ENCODE measurements around the gene TGM5. TPM values are rescaled to one million over a fixed set of nuclear protein-coding genes. Genes with fewer than 3 reads are reported as not detected.
"Not testable (repeated sequence)": the region's sequence is repeated elsewhere in the genome, so short reads cannot be mapped to it uniquely, and the experiment has no call there.

Gene TGM5
- not detected in 2 replicates for total RNA-seq (2014; rRNA removed; shearing (Covaris generic))

- no peaks in the 10 kb centered on the region for H3K36me3 ChIP-seq (replicated peaks; ENCODE audit: control insufficient read depth, insufficient read depth, low read length)
- no peak for DNase-seq
- H3K4me3 ChIP-seq (ENCODE audit: insufficient read depth, low read depth, low read length): no peak within 1 kb of the TSS
- H3K27me3 ChIP-seq (ENCODE audit: control insufficient read depth, insufficient read depth, low read length): no peaks in the 10 kb centered on the region
Measured at GRCh38 chr15:43266834-43267233, at the start of gene TGM5. Gene TGM5, minus strand, starts transcription at chr15:43266928. Its CDS starts 79 bp downstream, at chr15:43266849.

GRCh38 chr15:43314171-43314570 lies 47.4 kb upstream of the TGM5 start:
- DNase-seq: no peak
- no peak overlapping the region for H3K4me3 ChIP-seq (ENCODE audit: insufficient read depth, low read depth, low read length)
- no peaks in the 10 kb centered on the region; the same call in 1 of the 2 replicates for H3K27me3 ChIP-seq (ENCODE audit: control insufficient read depth, insufficient read depth, low read length)
- no peaks in the 10 kb centered on the region for H3K36me3 ChIP-seq (replicated peaks; ENCODE audit: control insufficient read depth, insufficient read depth, low read length)

GRCh38 chr15:43312378-43312777 lies 45.6 kb upstream of the TGM5 start:
- Histone ChIP-seq H3K36me3 (replicated peaks; ENCODE audit: control insufficient read depth, insufficient read depth, low read length) (no peaks in the 10 kb centered on the region), H3K4me3 (ENCODE audit: insufficient read depth, low read depth, low read length) (no peak overlapping the region), H3K27me3 (ENCODE audit: control insufficient read depth, insufficient read depth, low read length) (no peaks in the 10 kb centered on the region; the same call in 1 of the 2 replicates)
- no peak for DNase-seq

GRCh38 chr15:43302205-43302817 lies 35.6 kb upstream of the TGM5 start, which contains the start of gene TGM7:
Gene TGM7, minus strand, starts transcription at chr15:43302255.
- Histone ChIP-seq H3K27me3 (ENCODE audit: control insufficient read depth, insufficient read depth, low read length) (no peaks in the 10 kb centered on the region), H3K4me3 (ENCODE audit: insufficient read depth, low read depth, low read length) (no peak within 1 kb of the TSS)
- no peak for DNase-seq

GRCh38 chr15:43299884-43300283 lies 33.2 kb upstream of the TGM5 start:
- H3K4me3 ChIP-seq (ENCODE audit: insufficient read depth, low read depth, low read length): no peak overlapping the region
- no peak for DNase-seq
- no peaks in the 10 kb centered on the region for H3K27me3 ChIP-seq (ENCODE audit: control insufficient read depth, insufficient read depth, low read length)
- no peaks in the 10 kb centered on the region for H3K36me3 ChIP-seq (replicated peaks; ENCODE audit: control insufficient read depth, insufficient read depth, low read length)

More at GRCh38 chr15:43302205-43302817, 35.6 kb upstream of the TGM5 start, which contains the start of gene TGM7:
- no peaks in the 10 kb centered on the region for H3K36me3 ChIP-seq (replicated peaks; ENCODE audit: control insufficient read depth, insufficient read depth, low read length)

DNA sequence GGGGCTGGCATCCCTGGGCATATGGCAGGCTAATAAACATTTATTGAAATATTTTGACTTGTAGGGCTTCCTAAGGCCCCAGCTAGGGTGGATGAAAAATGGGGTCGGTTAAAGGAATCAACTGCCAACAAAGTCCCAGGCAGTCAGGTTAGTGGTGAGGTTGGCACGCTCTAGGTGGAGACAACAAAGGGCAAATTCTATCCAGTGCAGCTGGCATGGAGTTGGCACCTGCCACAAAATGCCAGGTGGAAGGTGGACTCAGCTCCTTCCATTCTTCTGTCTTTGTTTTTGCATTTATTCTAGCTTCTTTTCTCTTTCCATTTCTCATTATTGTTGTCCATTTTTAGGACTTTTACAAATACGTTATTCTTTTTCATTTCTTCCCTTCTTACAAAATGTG lies 32.7 kb upstream of the TGM5 start:
- Histone ChIP-seq H3K4me3 (ENCODE audit: insufficient read depth, low read depth, low read length) (no peak overlapping the region), H3K27me3 (ENCODE audit: control insufficient read depth, insufficient read depth, low read length) (no peaks in the 10 kb centered on the region), H3K36me3 (replicated peaks; ENCODE audit: control insufficient read depth, insufficient read depth, low read length) (no peaks in the 10 kb centered on the region)
- DNase-seq: no peak

DNA sequence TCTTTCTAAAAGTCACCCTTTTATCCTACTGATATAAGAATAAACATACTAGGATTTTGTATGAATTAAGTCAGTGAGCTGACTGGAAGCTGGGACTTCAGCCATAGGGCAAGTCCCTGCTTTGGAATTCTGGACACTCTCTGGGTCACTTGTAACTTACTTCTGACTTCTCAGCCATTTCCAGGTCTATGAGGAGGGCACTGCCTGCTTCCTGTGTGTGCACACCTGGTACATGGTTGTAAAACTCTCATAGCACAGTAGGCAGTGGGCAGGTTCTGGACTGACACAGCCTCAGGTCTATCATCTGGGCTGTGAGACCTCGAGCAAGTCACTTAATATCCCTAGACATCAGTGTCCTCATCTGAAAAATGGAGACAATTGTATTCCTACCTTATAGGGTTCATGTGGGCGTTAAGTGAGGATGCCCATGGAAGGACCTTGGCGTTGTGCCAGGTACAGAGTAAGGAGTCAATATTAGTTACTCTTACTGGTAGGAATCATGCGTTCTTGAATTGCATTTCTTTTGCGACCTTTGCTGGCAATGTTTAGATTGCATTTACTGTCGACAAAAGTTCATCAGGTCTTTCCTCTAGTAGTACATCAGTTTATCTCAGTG lies 27.5 kb upstream of the TGM5 start:
- Histone ChIP-seq H3K4me3 (ENCODE audit: insufficient read depth, low read depth, low read length) (no peak overlapping the region), H3K36me3 (replicated peaks; ENCODE audit: control insufficient read depth, insufficient read depth, low read length) (no peaks in the 10 kb centered on the region), H3K27me3 (ENCODE audit: control insufficient read depth, insufficient read depth, low read length) (no peaks in the 10 kb centered on the region)
- DNase-seq: no peak

DNA sequence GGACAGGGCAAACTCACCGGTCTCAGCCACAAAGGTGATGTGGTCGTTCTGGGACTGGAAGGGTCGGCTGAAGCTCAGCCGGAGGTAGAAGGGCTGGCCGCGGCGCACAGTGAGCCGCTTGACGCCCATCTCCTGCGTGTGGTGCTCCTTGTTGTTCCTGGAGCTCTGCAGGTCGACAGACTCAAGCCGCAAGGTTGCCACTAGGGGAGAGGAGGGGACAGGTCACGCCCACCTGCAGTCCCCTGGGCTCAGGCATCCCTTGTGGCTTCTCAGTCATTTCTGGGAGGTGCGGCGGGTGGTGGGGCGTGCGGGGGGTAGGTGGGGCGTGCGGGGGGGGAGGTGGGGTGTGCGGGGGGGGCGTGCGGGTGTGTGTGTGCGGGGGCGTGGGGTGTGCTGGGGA lies 26.7 kb upstream of the TGM5 start:
- Histone ChIP-seq H3K27me3 (ENCODE audit: control insufficient read depth, insufficient read depth, low read length) (no peaks in the 10 kb centered on the region), H3K4me3 (ENCODE audit: insufficient read depth, low read depth, low read length) (peak overlapping the region; percentile 10; the same call in 1 of the 2 replicates), H3K36me3 (replicated peaks; ENCODE audit: control insufficient read depth, insufficient read depth, low read length) (no peaks in the 10 kb centered on the region)
- DNase-seq: peak; percentile 92

- Histone ChIP-seq H3K36me3 (replicated peaks; ENCODE audit: control insufficient read depth, insufficient read depth, low read length) (no peaks in the 10 kb centered on the region), H3K4me3 (ENCODE audit: insufficient read depth, low read depth, low read length) (no peak overlapping the region), H3K27me3 (ENCODE audit: control insufficient read depth, insufficient read depth, low read length) (no peaks in the 10 kb centered on the region; the same call in 1 of the 2 replicates)
- no peak for DNase-seq
Measured at GRCh38 chr15:43292375-43293078, 25.8 kb upstream of the TGM5 start.

DNA sequence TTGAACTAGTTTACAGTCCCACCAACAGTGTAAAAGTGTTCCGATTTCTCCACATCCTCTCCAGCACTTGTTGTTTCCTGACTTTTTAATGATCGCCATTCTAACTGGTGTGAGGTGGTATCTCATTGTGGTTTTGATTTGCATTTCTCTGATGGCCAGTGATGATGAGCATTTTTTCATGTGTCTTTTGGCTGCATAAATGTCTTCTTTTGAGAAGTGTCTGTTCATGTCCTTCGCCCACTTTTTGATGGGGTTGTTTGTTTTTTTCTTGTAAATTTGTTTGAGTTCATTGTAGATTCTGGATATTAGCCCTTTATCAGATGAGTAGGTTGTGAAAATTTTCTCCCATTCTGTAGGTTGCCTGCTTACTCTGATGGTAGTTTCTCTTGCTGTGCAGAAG lies 22.9 kb upstream of the TGM5 start:
- not testable (repeated sequence) for H3K36me3 ChIP-seq (replicated peaks; ENCODE audit: control insufficient read depth, insufficient read depth, low read length); H3K27me3 ChIP-seq (ENCODE audit: control insufficient read depth, insufficient read depth, low read length); DNase-seq; H3K4me3 ChIP-seq (ENCODE audit: insufficient read depth, low read depth, low read length)

- no peak overlapping the region for H3K4me3 ChIP-seq (ENCODE audit: insufficient read depth, low read depth, low read length)
- H3K27me3 ChIP-seq (ENCODE audit: control insufficient read depth, insufficient read depth, low read length): no peaks in the 10 kb centered on the region; the same call in 1 of the 2 replicates
- H3K36me3 ChIP-seq (replicated peaks; ENCODE audit: control insufficient read depth, insufficient read depth, low read length): no peaks in the 10 kb centered on the region
- no peak for DNase-seq
Measured at GRCh38 chr15:43287254-43287653, 20.5 kb upstream of the TGM5 start.

- Histone ChIP-seq H3K36me3 (replicated peaks; ENCODE audit: control insufficient read depth, insufficient read depth, low read length) (no peaks in the 10 kb centered on the region), H3K27me3 (ENCODE audit: control insufficient read depth, insufficient read depth, low read length) (no peaks in the 10 kb centered on the region; the same call in 1 of the 2 replicates), H3K4me3 (ENCODE audit: insufficient read depth, low read depth, low read length) (no peak overlapping the region)
- DNase-seq: no peak
Measured at GRCh38 chr15:43286074-43286473, 19.3 kb upstream of the TGM5 start.

DNA sequence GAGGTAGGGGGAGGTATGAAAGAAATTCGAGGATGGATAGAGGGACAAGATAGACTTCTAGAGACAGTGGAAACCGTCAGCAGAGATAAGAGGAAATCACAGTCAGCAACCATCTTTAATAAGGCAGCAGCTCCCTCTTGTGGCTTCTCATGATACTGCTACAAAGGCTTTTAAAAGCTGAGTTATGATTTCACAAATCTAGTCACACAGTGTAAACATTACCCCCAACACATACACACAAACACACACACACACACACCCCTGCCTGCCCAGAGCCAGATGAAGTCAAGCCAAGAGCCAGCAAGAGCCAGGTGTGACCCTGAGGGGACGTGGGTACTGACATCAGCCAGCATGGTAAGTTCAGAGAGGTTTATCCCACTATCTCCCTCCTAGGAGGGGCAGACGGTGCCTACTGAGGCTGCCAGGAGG lies 18.9 kb upstream of the TGM5 start:
- DNase-seq: peak; percentile 83
- Histone ChIP-seq H3K36me3 (replicated peaks; ENCODE audit: control insufficient read depth, insufficient read depth, low read length) (no peaks in the 10 kb centered on the region), H3K27me3 (ENCODE audit: control insufficient read depth, insufficient read depth, low read length) (no peaks in the 10 kb centered on the region; the same call in 1 of the 2 replicates), H3K4me3 (ENCODE audit: insufficient read depth, low read depth, low read length) (no peak overlapping the region)

DNA sequence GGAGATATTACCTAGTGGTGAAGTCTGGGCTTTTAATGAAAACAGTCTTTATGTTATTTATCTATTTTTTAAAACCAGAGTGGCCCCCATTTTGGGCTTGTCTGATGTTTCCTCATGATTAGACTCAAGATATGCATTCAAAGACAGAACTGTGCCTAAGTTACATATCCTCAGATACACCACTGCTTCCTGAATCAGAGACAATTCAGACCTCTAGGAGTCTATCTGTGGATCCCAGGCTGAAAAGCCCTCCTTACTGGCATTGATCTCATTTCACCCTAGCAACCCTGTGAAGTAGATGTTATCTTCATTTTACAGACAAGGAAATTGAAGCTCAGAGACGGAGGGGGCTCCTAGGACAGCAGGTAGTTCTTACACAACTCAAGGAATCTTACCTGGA lies 16.8 kb upstream of the TGM5 start:
- H3K36me3 ChIP-seq (replicated peaks; ENCODE audit: control insufficient read depth, insufficient read depth, low read length): no peaks in the 10 kb centered on the region
- no peaks in the 10 kb centered on the region; the same call in 1 of the 2 replicates for H3K27me3 ChIP-seq (ENCODE audit: control insufficient read depth, insufficient read depth, low read length)
- DNase-seq: no peak
- H3K4me3 ChIP-seq (ENCODE audit: insufficient read depth, low read depth, low read length): no peak overlapping the region
